Peyer's patch (tissue), 4 donors: ENCODE measurements around the gene FAM107B.

Source experiments
- POLR2A ChIP-seq, 2 donors: fragments of 450-650 bp; IDR thresholded peaks; one replicate each; pipeline ENCODE4 v1.5.1; 2017; ENCODE audit warnings: antibody characterized with exemption in 2 of 2, mild to moderate bottlenecking in 2 of 2, moderate library complexity in 2 of 2
- TF ChIP-seq, protein P1 (sequence below), 6 experiments: fragments of 450-650 bp in 4 of 6; fragments of 200-600 bp in 2 of 6; sonication (generic) in 1 of 6; IDR thresholded peaks; one replicate each; pipeline ENCODE4 v1.5.1; 2017 to 2019; ENCODE audit warnings: antibody characterized with exemption in 6 of 6, mild to moderate bottlenecking in 3 of 6, moderate library complexity in 1 of 6

DNA sequence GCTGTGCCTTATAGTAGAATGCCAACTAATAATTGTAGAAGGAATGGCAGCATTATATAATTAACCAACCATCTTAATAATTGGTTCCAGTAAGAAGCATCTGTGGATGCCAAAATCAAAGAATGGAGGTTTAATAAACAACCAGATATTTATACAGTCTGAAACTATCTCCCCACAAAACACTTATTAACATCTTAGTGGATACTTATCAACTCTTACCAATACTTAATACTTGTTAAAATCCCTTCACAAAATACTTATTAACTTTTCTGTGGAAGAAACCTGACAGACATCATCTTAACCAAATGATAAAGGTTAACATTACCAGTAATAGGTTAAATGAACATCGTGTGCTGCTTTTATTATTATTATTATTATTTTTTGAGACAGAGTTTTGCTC, 29.1 kb upstream of the FAM107B start:
- TF ChIP-seq POLR2A (IDR thresholded peaks at IDR 0.05): no peak
- TF ChIP-seq, protein P1, sequence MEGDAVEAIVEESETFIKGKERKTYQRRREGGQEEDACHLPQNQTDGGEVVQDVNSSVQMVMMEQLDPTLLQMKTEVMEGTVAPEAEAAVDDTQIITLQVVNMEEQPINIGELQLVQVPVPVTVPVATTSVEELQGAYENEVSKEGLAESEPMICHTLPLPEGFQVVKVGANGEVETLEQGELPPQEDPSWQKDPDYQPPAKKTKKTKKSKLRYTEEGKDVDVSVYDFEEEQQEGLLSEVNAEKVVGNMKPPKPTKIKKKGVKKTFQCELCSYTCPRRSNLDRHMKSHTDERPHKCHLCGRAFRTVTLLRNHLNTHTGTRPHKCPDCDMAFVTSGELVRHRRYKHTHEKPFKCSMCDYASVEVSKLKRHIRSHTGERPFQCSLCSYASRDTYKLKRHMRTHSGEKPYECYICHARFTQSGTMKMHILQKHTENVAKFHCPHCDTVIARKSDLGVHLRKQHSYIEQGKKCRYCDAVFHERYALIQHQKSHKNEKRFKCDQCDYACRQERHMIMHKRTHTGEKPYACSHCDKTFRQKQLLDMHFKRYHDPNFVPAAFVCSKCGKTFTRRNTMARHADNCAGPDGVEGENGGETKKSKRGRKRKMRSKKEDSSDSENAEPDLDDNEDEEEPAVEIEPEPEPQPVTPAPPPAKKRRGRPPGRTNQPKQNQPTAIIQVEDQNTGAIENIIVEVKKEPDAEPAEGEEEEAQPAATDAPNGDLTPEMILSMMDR (IDR thresholded peaks at IDR 0.05): no peak
